Activated CD4-positive, alpha-beta T cell treated with anti-CD3 and anti-CD28 coated beads, Interleukin-2, amount 10 ng/mL, durations not matched to agents 7 days and 5 days (primary cell): Measurements from ENCODE around the gene MAGEA3. TPM values are rescaled to one million over a fixed set of nuclear protein-coding genes. Genes with fewer than 3 reads are reported as not detected.
"Not testable (repeated sequence)": the region's sequence is repeated elsewhere in the genome, so short reads cannot be mapped to it uniquely, and the experiment has no call there.

ENCODE experiments used
- CTCF ChIA-PET: fragments of 350-600 bp; sonication (Branson Sonifier 250); formaldehyde crosslinking; loops from one replicate; lab custom pipeline; 2021; ENCODE audit warnings: antibody characterized with exemption; lab: Charles Lee
- POLR2A ChIA-PET: fragments of 350-600 bp; sonication (Branson Sonifier 250); formaldehyde crosslinking; loops from one replicate; lab custom pipeline; 2021; ENCODE audit warnings: antibody characterized with exemption; lab: Charles Lee
- DNase-seq: peaks from one replicate; pipeline ENCODE4 v3.0.0-alpha.2; 2020
- H3K27ac Mint-ChIP-seq: one replicate; pipeline ENCODE4 v1.8.0; 2021; ENCODE audit warnings: mild to moderate bottlenecking, moderate library complexity, mixed read lengths
- H3K27me3 Mint-ChIP-seq: one replicate; pipeline ENCODE4 v1.8.0; 2021; ENCODE audit warnings: mixed read lengths
- H3K36me3 Mint-ChIP-seq: one replicate; pipeline ENCODE4 v1.8.0; 2021; ENCODE audit warnings: low read depth, mixed read lengths
- H3K4me1 Mint-ChIP-seq: one replicate; pipeline ENCODE4 v1.8.0; 2021; ENCODE audit warnings: mixed read lengths
- H3K4me3 Mint-ChIP-seq: one replicate; pipeline ENCODE4 v1.8.0; 2021; ENCODE audit warnings: mild to moderate bottlenecking, moderate library complexity, mixed read lengths
- H3K9me3 Mint-ChIP-seq: one replicate; pipeline ENCODE4 v1.8.0; 2021; ENCODE audit warnings: mixed read lengths
- total RNA-seq, 2 experiments: library from RNA; stranded (reverse); gene quantifications; one replicate each; pipeline ENCODE4 v1.2.3, GENCODE V29; 2021

MAGEA3 gene
- total RNA-seq = not detected

- H3K4me3 Mint-ChIP-seq, H3K4me1 Mint-ChIP-seq, H3K36me3 Mint-ChIP-seq, POLR2A ChIA-PET, CTCF ChIA-PET, DNase-seq, H3K27me3 Mint-ChIP-seq, H3K9me3 Mint-ChIP-seq, H3K27ac Mint-ChIP-seq: not testable (repeated sequence)
Observed at GRCh38 chrX:152697952-152698931, at the start of gene MAGEA3. Gene MAGEA3, plus strand, starts transcription at chrX:152698794. Its CDS starts 2,039 bp downstream, at chrX:152700833.

- POLR2A ChIA-PET = no interaction called here
- no peak overlapping the region for H3K4me3 Mint-ChIP-seq
- no peaks in the 10 kb centered on the region for H3K27me3 Mint-ChIP-seq
Observed at GRCh38 chrX:152652060-152652459, 46.5 kb upstream of the MAGEA3 start.

GRCh38 chrX:152652467-152652866 lies 46.1 kb upstream of the MAGEA3 start:
- ChIA-PET CTCF (no interaction called here), POLR2A (no interaction called here)
- no peaks in the 10 kb centered on the region for H3K4me1 Mint-ChIP-seq
- H3K27ac Mint-ChIP-seq = no peak overlapping the region
- no peaks in the 10 kb centered on the region for H3K9me3 Mint-ChIP-seq
- H3K36me3 Mint-ChIP-seq = no peaks in the 10 kb centered on the region
- H3K27me3 Mint-ChIP-seq = no peaks in the 10 kb centered on the region
- DNase-seq = no peak
- no peak overlapping the region for H3K4me3 Mint-ChIP-seq

More at GRCh38 chrX:152652060-152652459, 46.5 kb upstream of the MAGEA3 start:
- Mint-ChIP-seq H3K4me1 (no peaks in the 10 kb centered on the region), H3K27ac (no peak overlapping the region), H3K36me3 (no peaks in the 10 kb centered on the region), H3K9me3 (no peaks in the 10 kb centered on the region)
- CTCF ChIA-PET = no interaction called here
- DNase-seq = no peak

- Mint-ChIP-seq H3K9me3 (no peaks in the 10 kb centered on the region), H3K27ac (no peak overlapping the region), H3K27me3 (no peaks in the 10 kb centered on the region), H3K4me1 (no peaks in the 10 kb centered on the region), H3K36me3 (no peaks in the 10 kb centered on the region), H3K4me3 (no peak overlapping the region)
- ChIA-PET CTCF (interaction anchor here (1.3 kb wide), 1 partner anchor 24 kb away, joined by 3 read pairs; no protein-coding TSS in a partner anchor), POLR2A (no interaction called here)
- no peak for DNase-seq
Observed at GRCh38 chrX:152656087-152656486, 42.5 kb upstream of the MAGEA3 start.

GRCh38 chrX:152656890-152657289 lies 41.7 kb upstream of the MAGEA3 start:
- Mint-ChIP-seq H3K36me3 (no peaks in the 10 kb centered on the region), H3K27ac (no peak overlapping the region), H3K4me3 (no peak overlapping the region), H3K4me1 (no peaks in the 10 kb centered on the region), H3K9me3 (no peaks in the 10 kb centered on the region), H3K27me3 (no peaks in the 10 kb centered on the region)
- ChIA-PET POLR2A (no interaction called here), CTCF (interaction anchor here (0.6 kb wide), 1 partner anchor 17 kb away, joined by 4 read pairs; no protein-coding TSS in a partner anchor)
- no peak for DNase-seq

GRCh38 chrX:152658302-152658701 lies 40.3 kb upstream of the MAGEA3 start:
- no peaks in the 10 kb centered on the region for H3K36me3 Mint-ChIP-seq
- no peak for DNase-seq
- no peaks in the 10 kb centered on the region for H3K4me1 Mint-ChIP-seq
- H3K9me3 Mint-ChIP-seq = no peaks in the 10 kb centered on the region
- no peak overlapping the region for H3K27ac Mint-ChIP-seq
- ChIA-PET POLR2A (no interaction called here), CTCF (interaction anchor here (0.6 kb wide), 1 partner anchor 26 kb away, joined by 3 read pairs; no protein-coding TSS in a partner anchor)
- no peaks in the 10 kb centered on the region for H3K27me3 Mint-ChIP-seq
- H3K4me3 Mint-ChIP-seq = no peak overlapping the region

GRCh38 chrX:152663086-152663485 lies 35.5 kb upstream of the MAGEA3 start:
- no peak for DNase-seq
- Mint-ChIP-seq H3K27ac (no peak overlapping the region), H3K9me3 (no peaks in the 10 kb centered on the region), H3K36me3 (no peaks in the 10 kb centered on the region), H3K27me3 (no peaks in the 10 kb centered on the region), H3K4me1 (no peaks in the 10 kb centered on the region), H3K4me3 (no peak overlapping the region)
- POLR2A ChIA-PET = no interaction called here
- CTCF ChIA-PET = no interaction called here

- no peaks in the 10 kb centered on the region for H3K4me1 Mint-ChIP-seq
- no peaks in the 10 kb centered on the region for H3K9me3 Mint-ChIP-seq
- DNase-seq = no peak
- H3K27me3 Mint-ChIP-seq = peaks cover 2% of the 10 kb centered on the region
- ChIA-PET POLR2A (no interaction called here), CTCF (no interaction called here)
- no peak overlapping the region for H3K4me3 Mint-ChIP-seq
- H3K36me3 Mint-ChIP-seq = no peaks in the 10 kb centered on the region
- H3K27ac Mint-ChIP-seq = no peak overlapping the region
Observed at GRCh38 chrX:152674135-152674534, 24.5 kb upstream of the MAGEA3 start.

- H3K27me3 Mint-ChIP-seq, H3K27ac Mint-ChIP-seq, H3K4me1 Mint-ChIP-seq, DNase-seq, H3K9me3 Mint-ChIP-seq, CTCF ChIA-PET, POLR2A ChIA-PET, H3K4me3 Mint-ChIP-seq, H3K36me3 Mint-ChIP-seq: not testable (repeated sequence)
Observed at GRCh38 chrX:152674652-152675051, 23.9 kb upstream of the MAGEA3 start.

- H3K27me3 Mint-ChIP-seq, H3K4me3 Mint-ChIP-seq, H3K9me3 Mint-ChIP-seq, POLR2A ChIA-PET, H3K4me1 Mint-ChIP-seq, H3K36me3 Mint-ChIP-seq, DNase-seq, H3K27ac Mint-ChIP-seq, CTCF ChIA-PET: not testable (repeated sequence)
Observed at GRCh38 chrX:152681012-152681411, 17.6 kb upstream of the MAGEA3 start.

GRCh38 chrX:152700390-152700789 lies 1.8 kb downstream of the MAGEA3 start:
- H3K9me3 Mint-ChIP-seq, H3K4me1 Mint-ChIP-seq, H3K36me3 Mint-ChIP-seq, POLR2A ChIA-PET, H3K4me3 Mint-ChIP-seq, H3K27me3 Mint-ChIP-seq, CTCF ChIA-PET, H3K27ac Mint-ChIP-seq, DNase-seq: not testable (repeated sequence)

GRCh38 chrX:152706500-152706899 lies 7.9 kb downstream of the MAGEA3 start:
- H3K27ac Mint-ChIP-seq, CTCF ChIA-PET: not testable (repeated sequence)

GRCh38 chrX:152709173-152709572 lies 10.6 kb downstream of the MAGEA3 start, which contains the start of gene CSAG2:
Gene CSAG2, minus strand, starts transcription at chrX:152709273. Its CDS starts 161 bp downstream, at chrX:152709112.
- H3K4me1 Mint-ChIP-seq, H3K27me3 Mint-ChIP-seq, POLR2A ChIA-PET, DNase-seq, H3K36me3 Mint-ChIP-seq, H3K9me3 Mint-ChIP-seq, H3K27ac Mint-ChIP-seq, H3K4me3 Mint-ChIP-seq, CTCF ChIA-PET: not testable (repeated sequence)

More at GRCh38 chrX:152706500-152706899, 7.9 kb downstream of the MAGEA3 start:
- H3K9me3 Mint-ChIP-seq, H3K4me3 Mint-ChIP-seq, H3K36me3 Mint-ChIP-seq, DNase-seq, H3K4me1 Mint-ChIP-seq, POLR2A ChIA-PET, H3K27me3 Mint-ChIP-seq: not testable (repeated sequence)
